PC-3 (cell line): ENCODE results near the gene FBXO42. TPM values are rescaled to one million over a fixed set of nuclear protein-coding genes. Genes with fewer than 3 reads are reported as not detected.

Source experiments
- ATAC-seq: fragments of 200-7000 bp; cut with Tn5 transposase; 2 replicates; pipeline ENCODE4 v1.9.1; 2020; ENCODE audit warnings: mild to moderate bottlenecking, moderate library complexity
- BruUV-seq: library from RNA; stranded (reverse); fragments of 400-500 nt; replicated peaks from 2 replicates; lab custom pipeline; 2021; lab: Mats Ljungman, UMichigan
- CTCF ChIA-PET: fragments of 300-600 bp; sonication (Branson Sonifier 250); formaldehyde crosslinking; loops from one replicate; lab custom pipeline; 2022; ENCODE audit warnings: antibody characterized with exemption; lab: Charles Lee
- POLR2A ChIA-PET: fragments of 300-600 bp; sonication (Branson Sonifier 250); formaldehyde crosslinking; loops from one replicate; lab custom pipeline; 2022; ENCODE audit warnings: antibody characterized with exemption; ENCODE audit not compliant: unreplicated experiment; lab: Charles Lee
- DNase-seq: peaks from one replicate; pipeline ENCODE4 v3.0.0-alpha.2; 2015
- H2AFZ ChIP-seq: fragments of 300-600 bp; sonication (generic); 2 replicates; pipeline ENCODE4 v1.6.0; 2016; ENCODE audit warnings: antibody characterized with exemption, low read length
- H3F3A ChIP-seq: fragments of 300-600 bp; sonication (generic); one replicate; pipeline ENCODE4 v1.6.0; 2017; ENCODE audit warnings: antibody characterized with exemption, low read length, control low read depth, mild to moderate bottlenecking; ENCODE audit not compliant: unreplicated experiment
- H3K27ac ChIP-seq: fragments of 300-600 bp; sonication (generic); 2 replicates; pipeline ENCODE4 v1.5.1; 2016; ENCODE audit warnings: mild to moderate bottlenecking, low read length
- H3K27me3 ChIP-seq: fragments of 300-600 bp; sonication (generic); 2 replicates; pipeline ENCODE4 v1.6.1; 2016; ENCODE audit warnings: low read length, mixed read lengths
- H3K36me3 ChIP-seq: fragments of 300-600 bp; sonication (generic); 2 replicates; pipeline ENCODE4 v1.6.1; 2016; ENCODE audit warnings: low read depth, mixed run types, low read length, mixed read lengths
- H3K4me1 ChIP-seq: fragments of 300-600 bp; sonication (generic); 2 replicates; pipeline ENCODE4 v1.5.1; 2016; ENCODE audit warnings: low read length; ENCODE audit not compliant: insufficient read depth
- H3K4me2 ChIP-seq: fragments of 300-600 bp; sonication (generic); 2 replicates; pipeline ENCODE4 v1.6.0; 2016; ENCODE audit warnings: low read length
- H3K4me3 ChIP-seq: fragments of 300-600 bp; sonication (generic); 2 replicates; pipeline ENCODE4 v1.5.1; 2016; ENCODE audit warnings: mild to moderate bottlenecking, low read length, mixed read lengths
- H3K79me2 ChIP-seq: fragments of 300-600 bp; sonication (generic); 2 replicates; pipeline ENCODE4 v1.6.1; 2017; ENCODE audit warnings: low read length, mixed read lengths
- H3K9ac ChIP-seq: fragments of 300-600 bp; sonication (generic); 2 replicates; pipeline ENCODE4 v1.6.0; 2016; ENCODE audit warnings: mild to moderate bottlenecking, low read length
- H3K9me2 ChIP-seq: fragments of 300-600 bp; sonication (generic); replicated peaks from 2 replicates; pipeline ENCODE4 v1.6.1; 2016; ENCODE audit warnings: mixed run types, low read length, mixed read lengths
- H3K9me3 ChIP-seq: fragments of 300-600 bp; sonication (generic); 2 replicates; pipeline ENCODE4 v1.6.1; 2016; ENCODE audit warnings: low read length, mixed read lengths
- H4K20me1 ChIP-seq: fragments of 300-600 bp; sonication (generic); 2 replicates; pipeline ENCODE4 v1.6.1; 2016; ENCODE audit warnings: low read length, mixed read lengths
- CTCF ChIP-seq: fragments of 300-600 bp; sonication (generic); conservative IDR thresholded peaks from 2 replicates; pipeline ENCODE4 v1.5.1; 2017; ENCODE audit warnings: antibody characterized with exemption, low read depth, mild to moderate bottlenecking, low read length
- EZH2 ChIP-seq: fragments of 300-600 bp; sonication (generic); IDR thresholded peaks from one replicate; pipeline ENCODE4 v1.6.1; 2017; ENCODE audit warnings: antibody characterized with exemption, mild to moderate bottlenecking, low read length; ENCODE audit not compliant: unreplicated experiment
- EZH2phosphoT487 ChIP-seq: fragments of 300-600 bp; sonication (generic); IDR thresholded peaks from 2 replicates; pipeline ENCODE4 v1.6.1; 2018; ENCODE audit warnings: mild to moderate bottlenecking, antibody characterized with exemption, low read length, borderline replicate concordance
- intact Hi-C: fragments of 100-400 bp; cut with micrococcal nuclease; formaldehyde crosslinking; loops from 2 replicates; pipeline ENCODE4 v1.9.0; 2023
- total RNA-seq: library from RNA; depleted of rRNA; stranded (reverse); fragments of >200 nt; gene quantifications from 2 replicates; pipeline ENCODE4 v1.2.3, GENCODE V29; 2014

FBXO42 gene
- total RNA-seq, 1 experiment from 2014 or later, result 16.0 TPM

- Histone ChIP-seq H3K36me3 (peaks cover 5% of the 10 kb centered on the region; the same call in 1 of the 2 replicates), H2AFZ (no peak overlapping the region), H3K4me3 (no peak overlapping the region), H4K20me1 (peaks cover 50% of the 10 kb centered on the region), H3K4me1 (peaks cover 13% of the 10 kb centered on the region), H3K9me2 (no peaks in the 10 kb centered on the region), H3F3A (no peaks in the 10 kb centered on the region), H3K27ac (no peak overlapping the region), H3K9ac (no peak overlapping the region), H3K79me2 (peaks cover 100% of the 10 kb centered on the region), H3K4me2 (no peak overlapping the region), H3K27me3 (no peaks in the 10 kb centered on the region), H3K9me3 (no peaks in the 10 kb centered on the region)
- ChIA-PET POLR2A (no interaction called here), CTCF (no interaction called here)
- BruUV-seq, result no TSS peak
- no peak for DNase-seq
- no peak for ATAC-seq
- TF ChIP-seq EZH2phosphoT487 (no peak), CTCF (no peak), EZH2 (no peak)
- intact Hi-C loops, result no loop called here
Observed at GRCh38 chr1:16376971-16377370, 24.7 kb upstream of the FBXO42 start.

GRCh38 chr1:16375521-16376340 is 23.5 kb upstream of the FBXO42 start:
- H3K4me2 ChIP-seq, result peak overlapping the region; percentile 34; the same call in 1 of the 2 replicates
- H3K4me3 ChIP-seq, result no peak overlapping the region
- no peak for TF ChIP-seq EZH2
- TF ChIP-seq EZH2phosphoT487, result no peak
- no peak for TF ChIP-seq CTCF
- peaks cover 100% of the 10 kb centered on the region for H3K79me2 ChIP-seq
- intact Hi-C loops, result no loop called here
- ChIA-PET POLR2A (interaction anchor here (0.6 kb wide), 1 partner anchor 24 kb away, joined by 3 read pairs; the partner anchor contains the start of gene FBXO42), CTCF (no interaction called here)
- H3K27me3 ChIP-seq, result no peaks in the 10 kb centered on the region
- H3K36me3 ChIP-seq, result peaks cover 5% of the 10 kb centered on the region; the same call in 1 of the 2 replicates
- no peaks in the 10 kb centered on the region for H3F3A ChIP-seq
- H3K9ac ChIP-seq, result no peak overlapping the region
- ATAC-seq, result peak; percentile 46; the same call in 1 of the 2 replicates
- no peak overlapping the region for H2AFZ ChIP-seq
- no peaks in the 10 kb centered on the region for H3K9me2 ChIP-seq
- H3K9me3 ChIP-seq, result no peaks in the 10 kb centered on the region
- no peak overlapping the region for H3K27ac ChIP-seq
- H4K20me1 ChIP-seq, result peaks cover 55% of the 10 kb centered on the region
- DNase-seq, result peak; percentile 23
- BruUV-seq, result no TSS peak
- H3K4me1 ChIP-seq, result peaks cover 18% of the 10 kb centered on the region

- Histone ChIP-seq H3K4me1 (peaks cover 18% of the 10 kb centered on the region), H3K9me3 (no peaks in the 10 kb centered on the region), H3K27ac (no peak overlapping the region), H3K9ac (no peak overlapping the region), H3K36me3 (peaks cover 5% of the 10 kb centered on the region; the same call in 1 of the 2 replicates), H2AFZ (no peak overlapping the region), H3K27me3 (no peaks in the 10 kb centered on the region), H3K4me2 (no peak overlapping the region), H3K9me2 (no peaks in the 10 kb centered on the region), H3K79me2 (peaks cover 100% of the 10 kb centered on the region), H3F3A (no peaks in the 10 kb centered on the region), H3K4me3 (no peak overlapping the region), H4K20me1 (peaks cover 54% of the 10 kb centered on the region)
- ChIA-PET POLR2A (no interaction called here), CTCF (no interaction called here)
- no peak for DNase-seq
- TF ChIP-seq CTCF, result no peak
- no peak for TF ChIP-seq EZH2phosphoT487
- no peak for TF ChIP-seq EZH2
- BruUV-seq, result no TSS peak
- no peak for ATAC-seq
- intact Hi-C loops, result no loop called here
Observed at GRCh38 chr1:16374266-16374665, 22.0 kb upstream of the FBXO42 start.
